ENCODE results near the gene GDPD4.

The GDPD4 gene

GRCh38 chr11:77187776-77188632 is 113.5 kb downstream of the GDPD4 start:
- DNase-seq: peak; percentile 82

GRCh38 chr11:77187111-77187750 is 114.3 kb downstream of the GDPD4 start:
- no peak for DNase-seq

- no peak for DNase-seq
Observed at GRCh38 chr11:77186302-77186701, 115.2 kb downstream of the GDPD4 start.

GRCh38 chr11:77184136-77184860 is 117.2 kb downstream of the GDPD4 start:
- no peak for DNase-seq

GRCh38 chr11:77183431-77183984 is 118.0 kb downstream of the GDPD4 start:
- DNase-seq: no peak

GRCh38 chr11:77182542-77183430 is 118.7 kb downstream of the GDPD4 start:
- no peak for DNase-seq

- DNase-seq: no peak
Observed at GRCh38 chr11:77181799-77182541, 119.5 kb downstream of the GDPD4 start.

GRCh38 chr11:77181226-77181625 is 120.3 kb downstream of the GDPD4 start:
- no peak for DNase-seq

GRCh38 chr11:77180346-77180745 is 121.1 kb downstream of the GDPD4 start:
- DNase-seq: no peak

- DNase-seq: no peak
Observed at GRCh38 chr11:77179681-77180080, 121.8 kb downstream of the GDPD4 start.

- no peak for DNase-seq
Observed at GRCh38 chr11:77179048-77179447, 122.4 kb downstream of the GDPD4 start.

GRCh38 chr11:77178150-77178549 is 123.3 kb downstream of the GDPD4 start:
- no peak for DNase-seq

- DNase-seq: no peak
Observed at GRCh38 chr11:77176996-77177395, 124.5 kb downstream of the GDPD4 start.

GRCh38 chr11:77175869-77176539 is 125.5 kb downstream of the GDPD4 start:
- DNase-seq: no peak

GRCh38 chr11:77175021-77175842 is 126.3 kb downstream of the GDPD4 start:
- DNase-seq: no peak

- no peak for DNase-seq
Observed at GRCh38 chr11:77174559-77174958, 126.9 kb downstream of the GDPD4 start.

GRCh38 chr11:77173494-77173893 is 128.0 kb downstream of the GDPD4 start:
- DNase-seq: no peak

GRCh38 chr11:77172666-77172982 is 128.9 kb downstream of the GDPD4 start:
- DNase-seq: no peak

GRCh38 chr11:77171885-77172665 is 129.4 kb downstream of the GDPD4 start:
- no peak for DNase-seq
